ENCODE measurements around the gene CALHM5. TPM values are rescaled to one million over a fixed set of nuclear protein-coding genes. Genes with fewer than 3 reads are reported as not detected.
A peak's percentile ranks its signal among the peaks of the same experiment; 100 is the strongest.

CALHM5 gene
- total RNA-seq, 1 experiment from 2014 or later = 6.3 TPM

DNA sequence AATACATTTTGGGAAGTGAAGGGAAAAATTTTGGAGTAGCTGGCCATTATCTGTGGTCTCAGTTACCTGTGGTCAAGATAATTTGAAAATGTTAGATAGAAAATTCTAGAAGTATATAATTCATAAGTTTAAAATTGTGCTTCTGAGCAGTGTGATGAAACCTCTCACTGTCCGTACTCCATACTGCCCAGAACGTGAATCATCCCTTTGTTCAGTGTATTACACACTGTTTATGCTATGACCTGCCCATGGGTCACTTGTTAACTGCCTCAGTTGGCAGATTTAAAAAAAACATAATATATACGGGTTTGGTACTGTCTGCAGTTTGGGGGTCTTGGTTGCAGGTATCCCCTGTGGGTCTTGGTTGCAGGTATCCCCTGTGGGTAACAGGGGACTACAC lies 4.1 kb upstream of the CALHM5 start:
- DNase-seq (ENCODE audit: low read depth) = no peak

DNA sequence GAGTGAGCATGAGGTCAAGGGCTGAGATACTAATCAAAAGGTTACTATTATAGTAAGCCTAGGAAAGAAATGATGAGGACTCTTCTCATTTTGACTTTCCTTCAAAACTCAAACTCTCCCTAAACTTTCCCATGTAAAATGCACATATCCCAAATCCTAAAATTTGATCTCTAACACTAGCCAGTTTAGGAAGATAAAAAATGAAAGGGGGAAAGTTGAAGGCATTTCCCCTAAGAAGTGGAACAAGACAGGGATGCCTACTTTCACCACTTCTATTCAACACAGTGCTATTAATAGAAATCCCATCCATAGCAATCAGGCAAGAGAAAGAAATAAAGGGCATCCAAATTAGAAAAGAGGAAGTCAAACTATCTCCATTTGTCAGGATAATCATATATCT lies 2.9 kb upstream of the CALHM5 start:
- DNase-seq (ENCODE audit: low read depth) = no peak

DNA sequence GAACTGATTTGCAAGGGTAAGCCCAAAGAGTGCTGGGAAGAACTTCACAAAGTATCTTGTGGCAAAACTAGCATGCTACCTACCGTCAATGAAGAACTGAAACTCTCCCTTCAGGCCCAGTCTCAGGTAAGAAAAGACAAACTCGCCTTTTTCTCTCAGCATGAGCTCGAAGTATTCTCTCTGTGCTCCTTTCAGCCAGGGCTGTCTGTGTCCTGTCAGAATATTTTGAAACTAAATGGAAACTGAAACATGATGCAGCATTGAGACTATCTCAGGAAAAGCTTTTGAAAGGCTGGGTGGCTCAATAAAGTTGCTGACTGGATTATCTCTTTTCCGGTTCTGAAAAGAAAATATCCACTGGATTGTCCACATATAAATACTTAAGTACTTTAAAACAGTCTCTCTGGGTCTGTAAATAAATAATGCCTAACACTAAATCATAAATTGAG lies 696 bp downstream of the CALHM5 start:
- no peak for DNase-seq (ENCODE audit: low read depth)

DNA sequence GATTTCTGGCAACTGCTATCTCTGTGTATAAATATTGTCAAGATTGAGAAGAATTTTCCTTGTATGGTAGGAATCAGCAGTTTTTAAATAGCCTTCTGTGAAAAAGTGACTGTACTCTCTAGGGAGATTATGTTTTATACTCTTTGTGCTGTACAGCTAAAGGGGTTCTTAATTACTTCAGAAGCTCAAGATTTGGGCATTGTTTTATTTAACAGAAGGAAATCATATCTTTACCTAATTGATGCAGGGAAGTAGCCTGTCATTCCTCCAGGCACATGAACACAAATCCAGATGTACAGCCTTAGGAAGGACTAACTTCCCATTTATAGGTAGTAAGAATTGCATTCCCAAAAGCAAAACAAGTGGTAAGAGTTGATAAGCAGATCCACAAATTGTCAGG lies 1.3 kb downstream of the CALHM5 start:
- peak; percentile 20 for DNase-seq (ENCODE audit: low read depth)

GRCh38 chr6:116513224-116513875 lies 1.9 kb downstream of the CALHM5 start:
- DNase-seq (ENCODE audit: low read depth) = no peak

- DNase-seq (ENCODE audit: low read depth) = no peak
Observed at GRCh38 chr6:116514111-116514510, 2.7 kb downstream of the CALHM5 start.

- DNase-seq (ENCODE audit: low read depth) = no peak
Observed at GRCh38 chr6:116515141-116515540, 3.7 kb downstream of the CALHM5 start.

GRCh38 chr6:116518621-116519368 lies 7.4 kb downstream of the CALHM5 start:
- DNase-seq (ENCODE audit: low read depth) = no peak

- DNase-seq (ENCODE audit: low read depth) = no peak
Observed at GRCh38 chr6:116522896-116523295, 11.5 kb downstream of the CALHM5 start.

GRCh38 chr6:116524236-116524635 lies 12.8 kb downstream of the CALHM5 start:
- DNase-seq (ENCODE audit: low read depth) = no peak

GRCh38 chr6:116528133-116528532 lies 16.7 kb downstream of the CALHM5 start:
- no peak for DNase-seq (ENCODE audit: low read depth)

DNA sequence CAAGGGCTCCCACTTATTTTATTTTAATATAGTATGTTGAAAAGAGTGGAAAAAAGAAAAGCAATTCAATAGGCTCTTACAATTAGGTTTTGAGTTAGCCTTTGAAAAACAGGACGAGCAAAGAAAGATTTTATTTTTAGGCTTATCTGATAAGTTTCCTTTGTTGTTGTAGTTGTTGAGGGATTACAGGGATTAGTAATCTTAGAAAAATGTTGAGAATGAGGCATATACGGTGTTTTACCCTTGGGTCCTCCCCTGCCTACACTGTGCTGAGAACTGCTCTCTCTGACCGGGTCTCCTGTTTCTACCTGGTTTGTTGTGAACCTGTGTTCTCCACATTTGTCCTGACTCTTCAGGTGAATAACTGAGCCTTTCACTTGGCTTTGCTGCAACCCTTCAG lies 17.3 kb downstream of the CALHM5 start:
- no peak for DNase-seq (ENCODE audit: low read depth)

GRCh38 chr6:116529466-116530290 lies 18.2 kb downstream of the CALHM5 start:
- no peak for DNase-seq (ENCODE audit: low read depth)

DNA sequence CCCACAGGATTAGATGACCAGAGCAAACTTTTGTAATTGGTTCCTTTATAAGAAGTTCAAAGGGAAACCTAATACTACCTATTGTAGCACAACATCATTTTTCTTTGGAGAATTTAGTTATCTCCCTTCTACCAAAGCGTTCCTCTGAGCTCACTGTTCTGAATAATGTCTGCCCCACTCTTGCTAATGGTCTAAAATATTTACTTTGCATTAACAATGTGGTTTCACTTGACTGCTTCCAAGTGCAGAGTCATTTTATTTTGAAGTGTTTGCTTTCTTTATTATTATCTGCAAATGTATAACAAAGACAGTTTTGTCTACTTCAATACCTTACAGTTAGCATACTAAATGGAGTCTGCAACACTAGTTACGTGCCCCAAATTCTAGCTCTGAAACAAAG lies 19.0 kb downstream of the CALHM5 start:
- no peak for DNase-seq (ENCODE audit: low read depth)

- peak; percentile 71 for DNase-seq (ENCODE audit: low read depth)
Observed at GRCh38 chr6:116531675-116532570, 20.5 kb downstream of the CALHM5 start.

DNA sequence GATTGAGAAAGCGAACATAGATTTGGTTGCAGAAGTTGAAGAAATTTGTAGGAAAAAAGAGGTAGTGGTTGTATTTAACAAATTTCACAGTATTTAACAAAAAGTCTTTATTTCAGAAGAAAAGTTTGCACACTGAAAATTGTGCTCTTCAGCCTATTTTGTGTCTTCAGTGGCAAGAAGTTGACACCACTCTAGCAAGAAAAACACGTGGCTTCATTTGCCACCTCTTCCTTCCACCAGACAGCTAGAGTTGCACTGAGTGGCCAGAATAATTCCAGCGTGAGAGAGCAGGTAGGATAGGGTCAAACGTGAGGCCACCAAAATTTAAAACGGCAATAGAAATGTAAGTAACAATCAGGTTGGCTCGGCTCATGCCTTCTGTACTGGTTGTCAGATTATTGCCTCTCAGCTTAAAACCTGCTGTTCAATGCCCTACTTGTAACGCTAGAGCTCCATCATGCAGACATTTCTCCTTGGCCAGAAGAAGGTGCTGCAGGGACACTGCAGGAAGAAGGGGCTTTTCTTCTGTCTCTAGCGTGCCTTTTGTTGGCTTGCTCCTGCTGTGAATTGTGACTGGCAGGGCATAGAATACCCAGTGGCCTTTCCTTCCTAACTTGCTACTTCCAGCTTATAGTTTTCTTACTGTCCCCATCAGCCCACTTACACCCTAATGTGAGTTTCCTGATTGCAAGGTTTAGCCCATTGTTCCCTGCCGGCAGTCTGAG lies 22.0 kb downstream of the CALHM5 start:
- no peak for DNase-seq (ENCODE audit: low read depth)

DNA sequence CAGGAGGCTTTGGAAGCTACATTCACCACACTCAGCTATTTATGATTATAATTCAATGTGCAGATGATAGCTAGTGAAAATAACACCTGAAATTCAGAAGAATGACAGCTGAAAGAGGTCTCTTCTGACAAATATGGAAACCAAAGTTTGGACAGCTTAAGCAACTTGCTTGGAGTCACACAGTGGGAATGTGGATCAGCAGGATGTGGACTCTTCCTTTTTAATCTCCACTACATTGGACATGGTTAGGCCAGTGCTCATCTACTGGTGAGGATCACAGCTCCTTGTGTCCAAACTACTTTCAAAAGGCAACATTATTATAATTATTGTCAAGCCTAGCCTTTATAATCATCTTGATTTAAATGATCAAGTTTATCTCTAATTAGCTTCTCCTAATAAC lies 23.7 kb downstream of the CALHM5 start:
- no peak for DNase-seq (ENCODE audit: low read depth)

DNA sequence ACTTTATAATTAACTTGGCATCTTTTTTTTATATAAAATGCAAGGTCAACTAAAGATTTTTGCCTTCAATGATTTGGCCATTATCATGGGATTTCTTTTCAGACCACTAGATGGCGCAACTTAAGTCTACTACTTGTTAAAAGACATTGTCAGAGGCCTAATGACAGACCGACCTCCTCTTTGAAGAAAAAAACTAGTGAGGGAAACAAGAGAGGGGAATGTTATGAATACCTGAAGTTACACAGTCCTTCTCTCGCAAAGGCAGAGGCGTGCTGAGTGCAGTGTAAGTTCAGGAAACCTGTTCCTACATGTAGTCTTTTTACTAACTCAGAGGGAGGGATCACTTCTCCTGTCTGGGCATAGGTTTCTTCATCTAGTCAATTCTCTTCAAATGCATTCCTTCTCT lies 24.8 kb downstream of the CALHM5 start:
- DNase-seq (ENCODE audit: low read depth) = peak; percentile 71

DNA sequence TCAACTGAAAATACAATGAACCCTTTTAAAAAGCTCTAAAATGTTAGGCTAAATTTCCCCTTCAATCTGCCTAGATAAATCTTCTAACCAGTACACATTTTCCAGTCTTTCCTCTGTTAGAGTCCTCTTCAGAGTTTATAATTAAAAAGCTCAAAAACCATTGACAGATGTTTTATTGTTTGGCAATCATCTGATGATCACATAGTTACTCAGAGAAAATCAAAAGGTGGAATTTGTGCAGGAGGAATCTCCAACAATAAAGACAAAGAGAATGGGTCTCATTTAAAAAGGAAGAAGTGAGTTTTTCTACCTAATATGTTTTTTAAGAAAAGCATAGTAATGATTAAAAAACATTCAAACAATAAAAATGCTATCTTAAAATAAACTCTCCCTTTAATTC lies 31.0 kb downstream of the CALHM5 start:
- DNase-seq (ENCODE audit: low read depth) = peak; percentile 48

DNA sequence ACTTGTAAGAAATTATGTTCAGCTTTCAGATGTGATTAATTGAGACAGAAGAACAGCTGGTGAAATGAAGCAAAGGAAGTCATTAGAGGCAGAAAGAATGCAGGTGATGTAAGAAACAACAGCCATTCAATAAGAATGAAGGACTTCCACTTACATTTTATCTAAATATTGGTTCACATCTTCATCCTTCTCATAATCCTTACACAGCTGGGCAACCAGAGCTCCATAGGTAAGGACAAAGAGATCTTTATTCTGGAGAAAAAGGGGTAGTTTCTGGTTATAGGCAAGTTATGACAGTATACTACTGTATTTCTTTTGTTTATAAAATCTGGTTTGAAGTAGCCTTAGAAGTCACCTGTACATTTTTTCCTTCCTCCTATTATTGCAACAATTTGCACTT lies 31.7 kb downstream of the CALHM5 start:
- DNase-seq (ENCODE audit: low read depth) = no peak

- no peak for DNase-seq (ENCODE audit: low read depth)
Observed at GRCh38 chr6:116545651-116546050, 34.2 kb downstream of the CALHM5 start, which contains the start of gene TRAPPC3L. TSS of gene TRAPPC3L (minus strand) at chr6:116545684. CDS start at chr6:116545514, 170 bp downstream.
